HG02840 (cell line): Measurements from ENCODE around the gene NHSL1.

Experiments used
- ATAC-seq: cut with Tn5 transposase; IDR thresholded peaks from one replicate; pipeline ENCODE4 v1.9.1; 2021; ENCODE audit warnings: mild to moderate bottlenecking, moderate library complexity, moderate number of reproducible peaks; ENCODE audit not compliant: unreplicated experiment, low FRiP score

Gene NHSL1

GRCh38 chr6:138467901-138468300, 31.4 kb downstream of the NHSL1 start:
- ATAC-seq, result no peak

- no peak for ATAC-seq
Measured at GRCh38 chr6:138465007-138465645, 34.2 kb downstream of the NHSL1 start.

DNA sequence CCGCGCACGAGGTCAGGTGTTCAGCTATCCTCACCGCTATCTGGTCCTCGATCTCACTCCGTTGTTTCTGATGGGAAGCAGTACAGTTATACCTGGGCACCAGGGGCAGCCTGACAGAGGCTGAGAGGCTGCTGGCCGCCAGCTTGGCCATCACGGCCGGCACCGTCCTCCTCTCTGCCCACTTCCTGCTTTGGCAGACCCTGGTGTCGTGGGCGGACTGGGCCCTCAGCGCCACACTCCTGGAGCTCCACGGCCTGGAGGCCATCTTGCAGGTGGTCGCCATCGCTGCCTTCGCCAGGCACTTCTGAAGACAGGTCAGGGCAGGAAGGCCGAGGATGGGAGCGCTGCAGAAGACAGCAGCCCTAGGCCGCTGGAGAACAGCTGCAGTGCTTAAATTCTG, 35.2 kb downstream of the NHSL1 start:
- no peak for ATAC-seq

DNA sequence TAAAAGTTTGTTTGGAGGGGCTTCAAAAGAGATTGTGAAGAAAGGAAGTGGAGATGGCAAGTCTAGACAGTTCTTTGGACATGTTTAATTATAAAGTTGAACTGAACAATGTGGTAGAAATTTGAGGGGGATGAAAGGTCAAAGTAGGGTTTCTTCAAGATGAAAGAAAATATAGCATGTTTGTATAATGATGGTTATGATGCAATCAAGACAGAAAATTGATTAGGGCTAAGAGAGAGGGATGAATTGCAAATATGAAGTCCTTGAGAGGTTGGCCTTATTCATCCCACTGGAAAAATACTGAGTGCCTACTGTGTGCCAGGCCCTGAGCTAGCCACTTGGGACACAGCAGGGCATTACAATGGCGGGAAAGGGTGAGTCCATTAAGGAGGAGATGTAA, 37.6 kb downstream of the NHSL1 start:
- no peak for ATAC-seq

GRCh38 chr6:138456401-138456790, 42.9 kb downstream of the NHSL1 start:
- ATAC-seq, result peak; percentile 19

- ATAC-seq, result peak; percentile 93
Measured at GRCh38 chr6:138455746-138456400, 43.4 kb downstream of the NHSL1 start.

DNA sequence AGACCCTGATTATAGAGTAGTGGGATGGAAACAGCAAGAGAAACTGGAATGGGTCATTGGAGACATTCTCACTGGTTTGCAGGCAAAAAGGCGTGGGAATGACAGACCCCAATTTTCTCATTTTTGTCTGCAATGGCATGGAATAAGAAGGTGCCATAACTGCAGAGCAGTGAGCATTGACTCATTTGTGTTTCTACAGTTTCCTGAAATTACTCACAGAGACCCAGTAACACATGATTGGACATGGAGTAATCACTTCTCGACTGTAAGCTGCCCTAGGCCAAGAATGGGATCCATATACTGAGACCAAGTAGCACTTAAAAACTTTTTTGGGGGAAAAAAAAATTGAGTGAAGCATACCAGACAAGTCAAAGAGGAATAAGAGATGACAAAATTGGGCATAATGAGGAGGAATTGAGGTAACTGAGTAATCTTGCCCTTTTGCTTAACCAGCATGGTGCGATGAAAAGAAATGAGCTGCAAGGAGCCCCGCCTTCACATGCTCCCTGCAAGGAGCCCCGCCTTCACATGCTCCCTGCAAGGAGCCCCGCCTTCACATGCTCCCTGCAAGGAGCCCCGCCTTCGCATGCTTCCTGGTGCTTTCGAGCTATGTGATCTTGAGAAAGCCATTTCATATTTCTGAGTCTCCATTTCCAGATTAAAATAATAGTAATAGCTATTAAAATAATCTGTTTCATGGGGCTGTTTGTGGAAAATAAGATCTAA, 44.1 kb downstream of the NHSL1 start:
- no peak for ATAC-seq

DNA sequence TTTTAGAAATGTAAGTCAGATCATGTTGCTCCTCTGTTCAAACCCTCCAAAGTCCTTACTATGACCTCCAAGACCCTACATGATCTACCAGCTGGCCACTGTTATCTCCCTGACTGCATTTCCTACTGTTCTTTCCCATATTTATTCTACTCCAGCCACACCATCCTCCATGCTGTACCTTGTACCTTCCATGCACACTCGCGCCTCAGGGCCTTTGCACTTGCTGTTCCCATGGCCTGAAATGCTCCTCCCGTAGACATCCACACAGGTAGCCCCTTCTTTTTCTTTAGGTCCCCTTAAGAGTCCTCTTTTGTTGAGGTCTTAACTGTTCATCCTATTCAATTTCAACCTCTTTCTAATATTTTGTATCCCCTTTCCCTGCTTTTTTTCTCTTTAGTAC, 48.3 kb downstream of the NHSL1 start:
- no peak for ATAC-seq

DNA sequence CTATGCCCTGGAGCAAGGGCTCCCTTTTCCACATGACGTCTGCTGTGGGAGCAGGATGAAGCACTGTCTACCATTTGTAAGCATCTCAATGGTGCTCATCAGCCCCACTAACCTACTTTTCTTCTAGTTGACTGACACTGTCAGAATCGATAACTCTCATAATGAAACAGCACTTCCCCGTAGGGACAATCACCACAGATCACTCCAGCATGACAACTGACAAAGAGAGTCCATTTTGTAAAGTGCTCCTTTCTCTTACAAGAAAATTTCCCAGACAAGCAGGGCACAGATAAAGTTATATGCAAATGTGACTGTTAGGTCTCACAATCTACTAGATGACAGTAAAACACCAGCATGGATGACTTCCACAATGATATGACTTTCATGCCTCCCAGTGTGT, 48.8 kb downstream of the NHSL1 start:
- no peak for ATAC-seq

GRCh38 chr6:138446821-138447220, 52.5 kb downstream of the NHSL1 start:
- ATAC-seq, result no peak

DNA sequence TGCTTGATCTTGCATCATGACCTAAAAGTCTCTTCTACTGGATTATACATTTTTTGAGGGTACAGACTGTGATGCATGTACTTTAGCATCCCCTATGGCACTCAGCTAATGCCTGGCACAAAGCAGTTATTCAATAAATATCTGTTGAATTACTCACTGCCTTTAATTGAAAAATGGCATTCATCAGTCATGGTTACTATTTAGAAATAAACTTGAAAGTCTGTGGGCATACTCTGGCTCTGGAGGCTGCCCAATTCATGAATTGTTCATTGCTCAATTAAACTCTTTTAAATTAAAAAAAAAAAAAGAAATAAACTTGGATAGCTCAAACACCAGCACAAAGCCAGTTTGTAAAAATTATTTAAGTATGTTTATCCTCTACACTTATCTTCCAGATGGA, 55.3 kb downstream of the NHSL1 start:
- no peak for ATAC-seq

DNA sequence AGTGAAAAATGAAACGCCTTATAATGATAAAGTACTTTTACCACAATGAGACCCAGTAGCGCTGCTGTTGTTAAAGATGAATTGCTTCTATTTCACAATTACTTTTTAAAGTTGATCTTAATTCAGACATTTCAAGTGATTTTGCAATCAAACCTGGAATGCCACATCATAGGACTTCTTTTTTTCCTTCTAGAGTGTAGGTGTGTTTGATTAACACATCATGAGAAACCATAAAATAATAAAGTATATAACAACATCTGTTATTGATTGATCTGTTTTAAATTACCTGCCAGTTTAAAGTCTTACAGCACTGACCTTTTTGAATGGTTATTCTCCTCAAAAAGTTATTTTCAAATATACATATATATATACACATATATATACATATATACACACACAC, 56.6 kb downstream of the NHSL1 start:
- ATAC-seq, result no peak

DNA sequence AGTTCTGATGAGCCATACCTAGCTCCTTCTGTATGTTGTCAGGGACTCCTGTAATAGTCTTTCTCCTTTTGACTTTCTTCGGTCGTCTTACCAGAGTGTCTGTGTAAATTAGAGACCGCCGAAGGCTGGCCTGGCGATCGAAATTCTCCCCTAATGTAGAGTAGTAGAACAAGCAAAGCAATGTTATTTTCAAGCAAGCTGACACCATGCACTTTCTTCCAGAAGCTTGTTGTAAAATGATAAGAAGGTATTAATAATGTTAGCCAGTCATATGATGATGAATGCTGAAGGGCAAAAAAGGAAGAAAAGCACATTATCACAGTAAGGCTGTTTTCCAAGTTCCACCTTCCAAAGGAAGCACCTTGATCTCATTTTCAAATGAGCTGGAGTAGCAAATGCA, 57.3 kb downstream of the NHSL1 start:
- ATAC-seq, result no peak

- no peak for ATAC-seq
Measured at GRCh38 chr6:138440758-138441357, 58.4 kb downstream of the NHSL1 start.

DNA sequence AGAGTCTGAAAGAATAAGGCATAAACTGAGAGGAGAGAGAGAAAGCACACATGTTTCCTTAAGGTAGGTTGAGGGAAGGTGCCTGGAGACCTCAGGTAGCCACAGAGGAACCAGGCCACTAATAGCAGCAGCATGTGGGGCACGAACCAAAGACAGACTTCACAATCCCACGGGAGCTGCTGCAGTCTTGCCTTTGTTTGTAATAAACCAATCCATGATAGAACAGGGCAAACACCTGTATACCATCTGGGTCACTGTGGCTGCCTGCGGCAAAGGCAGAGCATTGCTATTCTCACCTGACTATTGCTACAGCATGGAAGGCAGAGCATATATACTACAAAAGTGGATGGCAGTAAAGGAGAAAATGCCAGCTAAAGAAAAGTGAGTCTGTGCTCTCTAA, 59.0 kb downstream of the NHSL1 start:
- ATAC-seq, result no peak

- no peak for ATAC-seq
Measured at GRCh38 chr6:138439546-138439945, 59.7 kb downstream of the NHSL1 start.

DNA sequence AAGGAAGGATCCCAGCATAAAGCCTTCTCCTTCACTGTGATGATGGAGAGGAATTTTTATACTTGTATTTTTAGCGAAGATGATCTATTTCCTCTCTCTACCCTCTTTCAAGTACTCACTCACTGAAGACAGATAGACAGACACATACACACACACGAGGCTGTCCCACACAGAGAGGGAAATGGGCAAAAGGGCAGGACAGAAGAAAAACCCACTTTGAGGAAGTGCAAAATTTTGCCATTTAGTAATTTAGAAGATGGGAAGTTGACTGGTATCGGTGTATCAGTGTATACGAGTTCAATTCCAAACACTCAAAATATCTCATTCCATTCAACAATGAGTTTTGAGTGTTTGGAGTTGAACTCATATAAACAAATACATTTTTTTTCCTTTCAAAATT, 64.4 kb downstream of the NHSL1 start:
- ATAC-seq, result no peak

DNA sequence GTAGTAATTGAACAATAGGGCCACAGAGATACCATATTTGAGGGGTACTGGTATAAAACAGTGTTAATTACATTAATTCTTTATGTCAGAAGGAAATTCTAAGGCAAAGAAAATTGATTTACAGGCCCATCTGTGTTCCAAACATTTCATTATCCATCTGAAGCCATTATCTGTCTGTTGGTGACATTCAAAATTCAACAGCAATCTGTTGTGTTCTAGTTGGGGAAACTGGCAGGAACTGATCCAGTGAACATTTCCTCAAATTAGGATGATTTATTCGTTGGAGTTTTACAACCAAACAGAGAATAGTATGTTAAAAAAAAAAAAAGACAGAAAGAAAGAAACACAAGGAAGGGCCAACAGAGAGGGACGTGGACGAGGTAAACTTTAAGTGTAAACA, 65.2 kb downstream of the NHSL1 start:
- ATAC-seq, result no peak

- no peak for ATAC-seq
Measured at GRCh38 chr6:138432063-138432356, 67.3 kb downstream of the NHSL1 start.

DNA sequence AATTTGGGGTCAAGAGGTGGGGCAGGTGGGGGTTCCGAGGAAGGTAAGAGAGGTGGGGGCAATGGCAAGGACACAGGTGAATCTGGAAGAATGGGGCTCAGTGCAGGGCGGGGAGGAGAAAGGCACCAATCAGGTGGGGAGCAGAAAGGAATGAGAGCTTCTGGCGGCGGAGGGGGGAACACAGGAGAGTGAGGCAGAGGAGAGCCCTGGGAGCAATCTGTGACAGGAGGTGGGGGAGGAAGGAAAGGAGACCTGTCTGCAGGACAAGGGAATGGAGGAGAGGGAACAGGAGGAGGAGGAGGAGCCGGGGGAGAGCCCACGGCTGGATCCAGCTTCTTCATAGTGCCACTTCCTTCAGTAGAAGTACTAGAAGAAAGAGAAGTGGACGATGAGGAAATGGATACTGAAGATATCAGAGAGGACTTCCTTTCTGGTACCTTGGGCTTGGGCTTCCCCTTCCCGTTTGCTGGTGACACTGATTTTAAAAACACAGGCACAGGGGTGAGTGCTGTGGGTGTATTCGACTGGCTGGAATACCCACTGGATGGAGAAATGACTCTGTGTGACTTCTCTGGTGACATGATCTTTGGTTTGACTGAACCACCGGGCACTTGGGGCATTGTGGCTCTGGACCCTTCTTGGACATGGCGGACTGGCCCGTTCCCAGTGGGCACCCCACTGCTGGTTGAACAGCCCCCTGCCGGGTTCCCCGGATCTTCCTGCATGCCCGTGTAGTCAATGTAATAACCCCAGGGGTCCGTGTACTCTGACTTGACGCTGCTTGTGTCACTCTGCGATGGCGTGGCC, 67.8 kb downstream of the NHSL1 start:
- no peak for ATAC-seq
